Activated naive CD8-positive, alpha-beta T cell treated with anti-CD3 and anti-CD28 coated beads, Interleukin-2, amount 50 U/mL, for 16 hours (primary cell): ENCODE data around the gene NHP2.
"Not testable (repeated sequence)": the region's sequence is repeated elsewhere in the genome, so short reads cannot be mapped to it uniquely, and the experiment has no call there.

Source experiments
- DNase-seq: peaks from one replicate; pipeline ENCODE4 v3.0.0-alpha.2; 2020; ENCODE audit warnings: low read depth, low spot score

NHP2 gene

GRCh38 chr5:178130576-178131445 is 22.9 kb downstream of the NHP2 start, which contains the start of gene RMND5B:
Gene RMND5B, plus strand, starts transcription at chr5:178131014. Its CDS starts 7,106 bp downstream, at chr5:178138120.
- peak; percentile 66 for DNase-seq

GRCh38 chr5:178130234-178130575 is 23.5 kb downstream of the NHP2 start:
- not testable (repeated sequence) for DNase-seq

GRCh38 chr5:178129296-178129695 is 24.4 kb downstream of the NHP2 start:
- no peak for DNase-seq

- not testable (repeated sequence) for DNase-seq
Observed at GRCh38 chr5:178127300-178128009, 26.2 kb downstream of the NHP2 start.

GRCh38 chr5:178126556-178126955 is 27.1 kb downstream of the NHP2 start:
- DNase-seq = no peak

DNA sequence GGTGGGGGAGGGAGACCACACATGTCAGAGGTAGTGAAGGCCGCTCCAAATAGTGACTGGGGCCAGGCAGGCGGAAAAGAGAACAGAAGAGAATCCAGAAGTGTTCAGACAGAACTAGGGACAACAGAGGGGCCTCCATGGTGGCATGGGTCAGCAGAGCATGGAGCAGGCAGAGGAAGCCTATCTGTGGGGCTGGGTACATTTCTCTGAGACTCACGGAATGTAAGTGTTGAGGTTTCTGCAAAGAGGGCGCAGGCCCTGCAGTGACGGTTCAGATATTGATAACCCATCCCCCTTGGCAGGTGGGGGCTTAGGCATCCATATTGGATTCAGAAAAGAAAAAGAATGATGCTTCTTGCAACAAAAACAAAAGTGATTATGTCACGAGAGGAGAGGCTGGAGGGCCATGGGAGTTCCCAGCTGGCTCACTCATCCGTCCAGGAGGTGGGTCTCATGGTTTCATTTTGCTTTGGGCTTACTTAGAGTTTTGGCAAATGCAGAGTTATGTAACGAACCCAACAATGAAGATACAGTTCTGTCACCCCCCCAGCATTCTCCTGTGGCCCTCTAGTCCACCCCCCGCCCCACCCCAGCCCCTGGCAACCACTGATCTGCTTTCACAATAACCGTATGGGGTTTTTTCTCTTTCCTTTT is 28.3 kb downstream of the NHP2 start:
- DNase-seq = no peak

DNA sequence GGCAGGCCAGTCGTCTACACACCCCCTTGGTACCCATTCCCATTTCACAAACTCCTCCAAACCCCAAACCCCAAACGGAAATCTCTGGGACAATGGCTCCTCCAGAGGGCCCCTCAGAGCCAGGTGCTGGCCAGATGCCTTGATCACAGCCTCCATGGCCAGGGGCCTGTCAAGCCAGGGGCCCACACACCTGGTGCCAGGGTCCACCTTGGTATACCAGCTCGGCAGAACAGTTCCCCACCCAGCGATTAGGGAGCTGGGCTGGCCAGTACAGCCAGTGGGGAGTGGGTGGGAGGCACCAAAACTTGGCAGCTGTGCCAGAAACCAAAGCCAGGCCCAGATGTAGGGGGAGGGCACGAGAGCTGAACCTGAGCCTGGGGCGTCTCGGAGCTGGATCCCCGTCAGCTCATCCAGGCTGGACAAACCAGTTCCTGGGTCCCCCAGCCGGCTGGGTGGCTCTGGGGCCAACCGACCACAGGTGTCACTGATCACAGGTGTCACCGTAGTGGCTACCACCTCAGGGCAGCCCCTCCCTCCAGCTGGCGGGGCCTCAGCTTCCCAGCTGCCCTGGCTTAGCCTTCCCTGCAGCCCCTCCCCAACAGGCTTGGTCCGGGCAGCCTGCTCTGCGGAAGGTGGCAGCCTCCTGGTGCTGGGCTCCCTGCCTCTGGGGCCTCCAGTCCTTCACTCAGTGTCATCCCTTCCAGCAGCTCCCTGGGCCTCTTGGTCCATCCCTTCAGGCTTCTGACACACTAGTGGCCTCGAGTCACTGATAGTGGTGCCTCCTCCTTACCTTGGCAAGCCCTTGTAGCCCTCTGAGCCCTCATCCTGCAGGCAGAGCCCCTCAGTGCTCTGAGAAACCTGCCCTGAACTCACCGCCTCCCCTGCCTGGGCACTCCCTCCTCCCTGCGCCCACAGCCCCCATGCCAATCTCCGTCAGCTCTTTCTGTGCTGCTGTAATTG is 29.4 kb downstream of the NHP2 start:
- DNase-seq = no peak

DNA sequence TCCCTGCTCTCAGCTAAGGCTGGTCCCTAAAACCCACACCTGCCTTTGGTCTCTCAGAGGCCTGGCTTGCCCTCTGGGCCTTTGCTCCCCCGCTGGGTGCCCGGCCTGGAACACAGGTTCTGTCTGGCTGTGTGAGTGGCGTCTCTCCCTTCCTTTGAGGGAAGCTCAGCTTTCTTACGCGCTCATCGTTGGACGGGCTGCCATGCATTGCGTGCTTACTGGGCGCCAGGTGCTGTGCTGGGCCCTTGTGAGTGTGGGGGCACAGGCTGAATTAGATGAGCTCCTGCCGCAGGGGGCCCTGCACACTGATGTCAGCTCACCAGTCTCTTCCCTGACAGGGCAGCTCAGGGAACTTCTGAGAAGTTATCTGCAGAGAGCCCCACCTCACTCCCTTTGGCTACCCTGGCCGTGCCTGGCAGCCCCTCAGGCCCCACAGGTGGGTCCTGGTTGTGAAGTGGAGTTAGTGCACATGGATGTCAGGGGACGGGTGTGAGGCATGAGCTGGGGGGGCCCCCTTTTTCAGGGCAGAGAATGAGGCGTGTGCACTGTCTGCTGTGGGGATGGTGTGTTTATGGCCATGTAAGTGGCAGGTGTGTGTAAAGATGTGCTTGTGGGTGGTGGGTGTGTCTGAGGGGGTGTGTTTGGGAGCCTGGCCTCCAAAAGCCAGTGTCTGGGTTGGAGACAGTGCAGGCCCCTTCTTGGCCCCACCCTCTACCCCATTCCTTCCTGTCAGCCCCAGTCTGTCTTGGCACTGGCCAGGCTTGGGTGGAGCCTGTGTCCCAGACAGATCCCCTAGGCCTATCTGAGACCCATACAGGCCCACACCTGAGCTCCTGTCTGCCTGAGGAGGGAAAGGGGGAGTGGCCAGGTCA is 30.4 kb downstream of the NHP2 start:
- no peak for DNase-seq

GRCh38 chr5:178122346-178122745 is 31.3 kb downstream of the NHP2 start:
- no peak for DNase-seq

GRCh38 chr5:178121391-178122276 is 32.1 kb downstream of the NHP2 start:
- DNase-seq = no peak

GRCh38 chr5:178120607-178121357 is 32.9 kb downstream of the NHP2 start:
- peak; percentile 51 for DNase-seq

DNA sequence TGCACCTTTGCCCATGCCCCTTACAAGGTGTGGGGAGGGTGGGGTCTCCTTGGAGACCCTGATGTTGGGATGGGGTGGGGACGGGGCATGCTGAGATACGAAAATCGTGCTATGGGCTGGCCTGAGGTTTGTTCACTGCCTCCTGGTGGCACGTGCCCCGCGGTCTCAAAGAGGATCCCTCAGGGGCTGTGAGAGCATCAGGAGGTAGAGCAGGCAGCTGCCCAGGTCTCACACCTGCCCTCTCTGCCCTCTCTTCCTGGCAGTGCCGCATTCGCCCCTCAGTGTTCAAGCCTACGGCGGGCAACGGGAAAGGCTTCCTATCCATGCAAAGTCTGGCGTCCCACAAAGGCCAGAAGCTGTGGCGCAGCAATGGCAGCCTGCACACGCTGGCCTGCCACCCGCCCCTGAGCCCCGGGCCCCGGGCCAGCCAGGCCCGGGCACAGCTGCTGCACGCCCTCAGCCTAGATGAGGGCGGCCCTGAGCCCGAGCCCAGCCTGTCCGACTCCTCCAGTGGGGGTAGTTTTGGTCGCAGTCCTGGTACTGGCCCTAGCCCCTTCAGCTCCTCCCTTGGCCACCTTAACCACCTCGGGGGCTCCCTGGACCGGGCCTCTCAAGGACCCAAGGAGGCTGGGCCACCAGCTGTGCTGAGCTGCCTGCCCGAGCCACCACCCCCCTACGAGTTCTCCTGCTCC is 33.6 kb downstream of the NHP2 start:
- DNase-seq = no peak

DNA sequence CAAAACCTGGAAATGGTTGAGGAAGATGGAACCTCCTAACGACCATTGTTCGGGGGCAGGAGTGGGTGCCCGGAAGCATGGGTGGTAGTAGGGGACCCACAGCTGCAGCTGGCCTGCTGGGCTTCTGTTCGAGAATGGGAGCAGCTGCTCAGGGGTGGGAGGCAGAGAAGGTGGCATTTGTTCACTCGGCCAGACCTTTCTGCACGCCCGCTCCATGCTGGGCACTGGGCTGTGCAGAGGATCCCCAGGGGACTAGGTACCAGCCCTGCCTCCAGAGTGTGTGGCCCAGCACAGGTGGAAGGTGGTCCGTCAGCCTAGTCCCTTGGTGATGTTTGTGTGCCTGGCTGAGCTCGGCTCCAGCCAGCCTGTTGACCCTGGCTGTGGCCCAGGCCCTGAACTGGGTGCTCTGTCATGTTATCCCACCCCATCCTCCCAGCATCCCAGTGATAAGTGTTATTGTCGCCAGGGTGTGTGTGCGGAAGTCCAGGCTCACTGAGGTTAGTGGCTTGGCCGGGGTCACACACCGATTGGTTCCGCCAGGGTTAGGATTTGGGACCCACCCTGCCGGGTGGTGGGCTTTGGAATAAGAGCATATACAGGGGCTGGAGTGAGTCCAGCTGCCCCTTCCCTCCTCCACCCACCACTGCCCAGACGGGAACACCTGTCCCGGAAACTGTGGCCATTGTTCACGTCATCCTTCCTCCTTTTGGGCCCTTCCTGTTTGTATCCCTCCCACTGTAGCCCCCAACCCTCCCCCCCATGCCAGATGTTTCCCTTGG is 35.6 kb downstream of the NHP2 start:
- no peak for DNase-seq

- DNase-seq = peak; percentile 47
Observed at GRCh38 chr5:178116143-178116885, 37.4 kb downstream of the NHP2 start.

DNA sequence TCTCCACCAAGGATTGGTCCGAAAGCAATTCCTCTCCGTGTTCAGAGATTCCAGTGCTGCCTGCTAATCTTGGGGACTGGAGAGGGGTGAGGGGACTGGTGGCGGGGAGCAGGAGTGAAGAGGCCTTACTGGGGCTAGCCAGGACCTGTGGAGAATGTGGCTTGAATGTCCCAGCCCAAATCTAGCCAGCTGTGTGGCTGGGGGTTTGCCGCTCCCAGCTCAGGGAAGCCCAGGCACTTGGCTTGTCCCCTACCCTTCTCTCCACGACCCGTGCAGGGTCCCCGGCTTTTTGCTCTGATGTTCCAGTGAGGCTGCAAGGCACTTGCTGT is 37.9 kb downstream of the NHP2 start:
- no peak for DNase-seq

DNA sequence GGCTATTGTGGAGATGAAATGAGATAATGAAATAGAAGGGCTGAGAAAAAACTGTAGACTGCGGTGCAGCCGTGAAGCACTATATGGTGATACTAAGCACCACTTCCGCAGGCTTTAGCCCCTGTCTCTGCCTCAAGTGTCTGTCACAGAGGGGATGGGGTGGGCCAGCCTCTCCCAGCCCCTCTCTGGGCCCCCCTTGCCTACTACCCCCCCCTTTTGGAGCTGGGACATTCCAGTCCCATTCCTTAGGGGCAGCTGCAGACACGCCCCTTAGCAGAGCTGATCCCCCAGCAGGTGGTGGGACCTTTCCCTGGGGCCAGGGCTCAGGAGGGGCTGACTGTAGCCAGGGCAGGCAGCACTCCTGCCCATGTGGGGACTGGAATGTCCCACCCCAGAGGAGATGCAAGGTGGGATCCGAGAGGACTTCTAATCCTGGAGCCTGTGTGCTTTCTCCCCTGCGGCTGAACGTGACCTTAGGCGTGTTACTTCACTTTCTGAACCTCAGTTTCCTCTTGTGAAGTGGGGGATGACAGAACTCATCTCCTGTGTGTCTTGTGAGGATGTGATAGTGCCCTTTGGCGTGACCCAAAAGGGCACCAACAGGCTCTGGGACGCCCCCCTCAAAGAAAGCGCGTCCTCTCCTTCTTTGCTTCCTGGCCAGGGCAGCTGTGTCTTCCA is 38.4 kb downstream of the NHP2 start:
- no peak for DNase-seq
